K562 (cell line): Measurements from ENCODE around the gene SLK. TPM values are rescaled to one million over a fixed set of nuclear protein-coding genes. Genes with fewer than 3 reads are reported as not detected.

Experiments
- ETS2 ChIP-seq: IDR thresholded peaks from 2 replicates; pipeline ENCODE4 v1.6.1; 2016; ENCODE audit warnings: borderline replicate concordance, missing genetic modification characterization, mild to moderate bottlenecking, moderate library complexity, missing compliant biosample characterization; ENCODE audit not compliant: poor library complexity, severe bottlenecking
- HDAC2 ChIP-seq: fragments of 450-650 bp; IDR thresholded peaks from 2 replicates; pipeline ENCODE4 v1.6.1; 2016; ENCODE audit warnings: mild to moderate bottlenecking
- POLR2B ChIP-seq: fragments of 450-650 bp; IDR thresholded peaks from 2 replicates; pipeline ENCODE4 v1.6.1; 2018; ENCODE audit warnings: low read depth; ENCODE audit not compliant: partially characterized antibody
- RBBP5 ChIP-seq: fragments of 200-600 bp; sonication (generic); IDR thresholded peaks from 2 replicates; pipeline ENCODE4 v1.6.1; 2012; ENCODE audit warnings: borderline replicate concordance, mild to moderate bottlenecking, low read length, control low read depth, inconsistent platforms; ENCODE audit not compliant: insufficient read depth, poor library complexity, severe bottlenecking
- TAF15 ChIP-seq: fragments of 200-400 bp; formaldehyde crosslinking; IDR thresholded peaks from 2 replicates; pipeline ENCODE4 v1.6.1; 2017; ENCODE audit warnings: mild to moderate bottlenecking, low read depth, low read length, moderate library complexity
- YBX1 ChIP-seq: fragments of 450-650 bp; IDR thresholded peaks from 2 replicates; pipeline ENCODE4 v1.7.1; 2016; ENCODE audit warnings: mild to moderate bottlenecking
- ZNF445 ChIP-seq: fragments of 250-450 bp; sonication (Bioruptor Pico); IDR thresholded peaks from 2 replicates; pipeline ENCODE4 v1.4.0; 2020; ENCODE audit warnings: low read depth, mild to moderate bottlenecking, moderate library complexity
- polyA plus RNA-seq, 8 experiments: library from polyadenylated mRNA; depleted of rRNA in 4 of 8; stranded (reverse) in 5 of 8; unstranded in 3 of 8; fragments of >200 nt; fragmentation: Nextera tagmentation in 2 of 8; fragmentation: Illumina TruSeq in 1 of 8; extraction: Ambion mirVana in 2 of 8; extraction: Trizol in 1 of 8; gene quantifications; 2 replicates each; pipeline versions ENCODE4 v1.2.1 to v1.2.3, GENCODE V29; 2011 to 2014; ENCODE audit warnings: inconsistent platforms in 1 of 8, missing spikeins in 1 of 8
- total RNA-seq, 7 experiments: library from RNA; depleted of rRNA in 6 of 7; stranded (reverse); fragments of >200 nt in 6 of 7; fragmentation: Illumina TruSeq in 2 of 7; extraction: Trizol in 2 of 7; gene quantifications; 2 replicates each; pipeline versions ENCODE4 v1.2.1 to v1.2.3, GENCODE V29; 2011 to 2021; ENCODE audit warnings: low replicate concordance in 1 of 7
- TF ChIP-seq, protein P1 (sequence below): fragments of 250-450 bp; sonication (Bioruptor Pico); IDR thresholded peaks from 2 replicates; pipeline ENCODE4 v1.4.0; 2020; ENCODE audit warnings: mild to moderate bottlenecking, moderate library complexity
- TF ChIP-seq, protein P2 (sequence below): fragments of 450-650 bp; formaldehyde crosslinking; conservative IDR thresholded peaks from 2 replicates; pipeline ENCODE4 v1.4.0; 2022; ENCODE audit warnings: mild to moderate bottlenecking, missing genetic modification characterization
- TF ChIP-seq, protein P3 (sequence below): fragments of 250-450 bp; sonication (Bioruptor Pico); IDR thresholded peaks from 2 replicates; pipeline ENCODE4 v1.8.0; 2021; ENCODE audit warnings: moderate library complexity, mild to moderate bottlenecking, inconsistent platforms
- TF ChIP-seq, protein P4 (sequence below), 2 experiments: IDR thresholded peaks in 1 of 2; conservative IDR thresholded peaks in 1 of 2; 2 replicates each; pipeline ENCODE4 v1.6.1; 2016; ENCODE audit warnings: low read depth in 2 of 2, mild to moderate bottlenecking in 1 of 2, missing compliant biosample characterization in 1 of 2, missing genetic modification characterization in 1 of 2, moderate library complexity in 1 of 2
- TF ChIP-seq, protein P5 (sequence below): fragments of 450-650 bp; IDR thresholded peaks from 2 replicates; pipeline ENCODE4 v1.6.1; 2016; ENCODE audit warnings: missing biosample characterization, missing genetic modification characterization
- TF ChIP-seq, protein P6 (sequence below): fragments of 250-450 bp; sonication (Bioruptor Pico); IDR thresholded peaks from 2 replicates; pipeline ENCODE4 v1.8.0; 2022; ENCODE audit warnings: inconsistent platforms, mild to moderate bottlenecking, moderate library complexity, borderline replicate concordance

Gene SLK
- total and polyA plus RNA-seq, 9 of the 15 experiments (the other 6 are each of a cell fraction or from before 2014, with no cell fraction given), result 8.2 to 40.0 (median 23.4) TPM

DNA sequence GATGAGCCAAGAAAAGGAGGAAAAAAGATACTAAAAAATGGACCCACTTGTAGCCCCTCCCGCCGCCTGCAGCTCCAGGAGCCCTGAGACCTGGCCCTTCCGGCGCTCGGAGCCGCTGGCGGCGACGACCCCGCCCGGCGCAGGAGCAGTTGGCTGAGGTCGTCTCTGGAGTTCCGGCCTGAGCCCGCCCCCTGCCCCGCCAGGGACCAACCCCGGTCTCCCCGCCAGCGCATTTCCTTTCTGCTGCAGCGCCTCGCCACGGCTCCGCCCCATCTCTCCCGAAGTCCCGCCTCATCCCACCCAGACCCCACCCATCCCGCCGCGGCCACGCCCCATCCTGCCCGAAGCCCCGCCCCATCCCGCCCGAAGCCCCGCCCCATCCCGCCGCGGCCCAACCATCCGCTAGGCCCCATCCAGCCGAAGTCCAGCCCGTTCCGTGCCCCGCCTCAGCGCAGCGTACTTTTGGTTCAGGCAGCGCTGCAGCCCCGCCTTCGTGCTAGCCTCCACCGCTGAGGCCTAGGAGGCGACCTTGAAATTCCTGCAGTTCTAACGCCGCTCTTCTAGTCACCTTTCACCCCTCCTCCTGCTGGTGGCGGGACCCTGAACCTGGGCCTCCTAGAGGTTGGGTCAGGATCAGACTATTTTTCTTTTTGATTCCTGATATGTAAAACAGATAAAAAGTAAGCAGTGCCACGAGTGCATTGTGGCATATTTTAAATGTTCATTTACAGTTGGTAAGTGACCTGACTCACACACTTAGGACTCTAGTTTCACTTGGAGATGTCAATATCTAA lies 48.7 kb upstream of the SLK start, which contains the start of gene STN1 (continued):
- TF ChIP-seq, protein P1, sequence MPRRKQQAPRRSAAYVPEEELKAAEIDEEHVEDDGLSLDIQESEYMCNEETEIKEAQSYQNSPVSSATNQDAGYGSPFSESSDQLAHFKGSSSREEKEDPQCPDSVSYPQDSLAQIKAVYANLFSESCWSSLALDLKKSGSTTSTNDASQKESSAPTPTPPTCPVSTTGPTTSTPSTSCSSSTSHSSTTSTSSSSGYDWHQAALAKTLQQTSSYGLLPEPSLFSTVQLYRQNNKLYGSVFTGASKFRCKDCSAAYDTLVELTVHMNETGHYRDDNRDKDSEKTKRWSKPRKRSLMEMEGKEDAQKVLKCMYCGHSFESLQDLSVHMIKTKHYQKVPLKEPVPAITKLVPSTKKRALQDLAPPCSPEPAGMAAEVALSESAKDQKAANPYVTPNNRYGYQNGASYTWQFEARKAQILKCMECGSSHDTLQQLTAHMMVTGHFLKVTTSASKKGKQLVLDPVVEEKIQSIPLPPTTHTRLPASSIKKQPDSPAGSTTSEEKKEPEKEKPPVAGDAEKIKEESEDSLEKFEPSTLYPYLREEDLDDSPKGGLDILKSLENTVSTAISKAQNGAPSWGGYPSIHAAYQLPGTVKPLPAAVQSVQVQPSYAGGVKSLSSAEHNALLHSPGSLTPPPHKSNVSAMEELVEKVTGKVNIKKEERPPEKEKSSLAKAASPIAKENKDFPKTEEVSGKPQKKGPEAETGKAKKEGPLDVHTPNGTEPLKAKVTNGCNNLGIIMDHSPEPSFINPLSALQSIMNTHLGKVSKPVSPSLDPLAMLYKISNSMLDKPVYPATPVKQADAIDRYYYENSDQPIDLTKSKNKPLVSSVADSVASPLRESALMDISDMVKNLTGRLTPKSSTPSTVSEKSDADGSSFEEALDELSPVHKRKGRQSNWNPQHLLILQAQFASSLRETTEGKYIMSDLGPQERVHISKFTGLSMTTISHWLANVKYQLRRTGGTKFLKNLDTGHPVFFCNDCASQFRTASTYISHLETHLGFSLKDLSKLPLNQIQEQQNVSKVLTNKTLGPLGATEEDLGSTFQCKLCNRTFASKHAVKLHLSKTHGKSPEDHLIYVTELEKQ (CRISPR knock-in tag), result no peak
- TF ChIP-seq, protein P2, sequence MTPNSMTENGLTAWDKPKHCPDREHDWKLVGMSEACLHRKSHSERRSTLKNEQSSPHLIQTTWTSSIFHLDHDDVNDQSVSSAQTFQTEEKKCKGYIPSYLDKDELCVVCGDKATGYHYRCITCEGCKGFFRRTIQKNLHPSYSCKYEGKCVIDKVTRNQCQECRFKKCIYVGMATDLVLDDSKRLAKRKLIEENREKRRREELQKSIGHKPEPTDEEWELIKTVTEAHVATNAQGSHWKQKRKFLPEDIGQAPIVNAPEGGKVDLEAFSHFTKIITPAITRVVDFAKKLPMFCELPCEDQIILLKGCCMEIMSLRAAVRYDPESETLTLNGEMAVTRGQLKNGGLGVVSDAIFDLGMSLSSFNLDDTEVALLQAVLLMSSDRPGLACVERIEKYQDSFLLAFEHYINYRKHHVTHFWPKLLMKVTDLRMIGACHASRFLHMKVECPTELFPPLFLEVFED (CRISPR knock-in tag), result no peak
- TF ChIP-seq, protein P3, sequence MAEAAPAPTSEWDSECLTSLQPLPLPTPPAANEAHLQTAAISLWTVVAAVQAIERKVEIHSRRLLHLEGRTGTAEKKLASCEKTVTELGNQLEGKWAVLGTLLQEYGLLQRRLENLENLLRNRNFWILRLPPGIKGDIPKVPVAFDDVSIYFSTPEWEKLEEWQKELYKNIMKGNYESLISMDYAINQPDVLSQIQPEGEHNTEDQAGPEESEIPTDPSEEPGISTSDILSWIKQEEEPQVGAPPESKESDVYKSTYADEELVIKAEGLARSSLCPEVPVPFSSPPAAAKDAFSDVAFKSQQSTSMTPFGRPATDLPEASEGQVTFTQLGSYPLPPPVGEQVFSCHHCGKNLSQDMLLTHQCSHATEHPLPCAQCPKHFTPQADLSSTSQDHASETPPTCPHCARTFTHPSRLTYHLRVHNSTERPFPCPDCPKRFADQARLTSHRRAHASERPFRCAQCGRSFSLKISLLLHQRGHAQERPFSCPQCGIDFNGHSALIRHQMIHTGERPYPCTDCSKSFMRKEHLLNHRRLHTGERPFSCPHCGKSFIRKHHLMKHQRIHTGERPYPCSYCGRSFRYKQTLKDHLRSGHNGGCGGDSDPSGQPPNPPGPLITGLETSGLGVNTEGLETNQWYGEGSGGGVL, result no peak
- TF ChIP-seq ZNF445 (no peak), HDAC2 (no peak), RBBP5 (peak; percentile 17), POLR2B (peak; percentile 78), ETS2 (tag) (no peak), YBX1 (no peak), TAF15 (no peak)
- TF ChIP-seq, protein P4, sequence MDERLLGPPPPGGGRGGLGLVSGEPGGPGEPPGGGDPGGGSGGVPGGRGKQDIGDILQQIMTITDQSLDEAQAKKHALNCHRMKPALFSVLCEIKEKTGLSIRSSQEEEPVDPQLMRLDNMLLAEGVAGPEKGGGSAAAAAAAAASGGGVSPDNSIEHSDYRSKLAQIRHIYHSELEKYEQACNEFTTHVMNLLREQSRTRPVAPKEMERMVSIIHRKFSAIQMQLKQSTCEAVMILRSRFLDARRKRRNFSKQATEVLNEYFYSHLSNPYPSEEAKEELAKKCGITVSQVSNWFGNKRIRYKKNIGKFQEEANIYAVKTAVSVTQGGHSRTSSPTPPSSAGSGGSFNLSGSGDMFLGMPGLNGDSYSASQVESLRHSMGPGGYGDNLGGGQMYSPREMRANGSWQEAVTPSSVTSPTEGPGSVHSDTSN (CRISPR knock-in tag; IDR thresholded peaks at IDR 0.05; ENCODE audit: low read depth), result no peak
- TF ChIP-seq, protein P4 (tag; conservative IDR thresholded peaks at IDR 0.05; ENCODE audit: low read depth), result no peak
- TF ChIP-seq, protein P5, sequence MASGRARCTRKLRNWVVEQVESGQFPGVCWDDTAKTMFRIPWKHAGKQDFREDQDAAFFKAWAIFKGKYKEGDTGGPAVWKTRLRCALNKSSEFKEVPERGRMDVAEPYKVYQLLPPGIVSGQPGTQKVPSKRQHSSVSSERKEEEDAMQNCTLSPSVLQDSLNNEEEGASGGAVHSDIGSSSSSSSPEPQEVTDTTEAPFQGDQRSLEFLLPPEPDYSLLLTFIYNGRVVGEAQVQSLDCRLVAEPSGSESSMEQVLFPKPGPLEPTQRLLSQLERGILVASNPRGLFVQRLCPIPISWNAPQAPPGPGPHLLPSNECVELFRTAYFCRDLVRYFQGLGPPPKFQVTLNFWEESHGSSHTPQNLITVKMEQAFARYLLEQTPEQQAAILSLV (tag), result no peak
- TF ChIP-seq, protein P6, sequence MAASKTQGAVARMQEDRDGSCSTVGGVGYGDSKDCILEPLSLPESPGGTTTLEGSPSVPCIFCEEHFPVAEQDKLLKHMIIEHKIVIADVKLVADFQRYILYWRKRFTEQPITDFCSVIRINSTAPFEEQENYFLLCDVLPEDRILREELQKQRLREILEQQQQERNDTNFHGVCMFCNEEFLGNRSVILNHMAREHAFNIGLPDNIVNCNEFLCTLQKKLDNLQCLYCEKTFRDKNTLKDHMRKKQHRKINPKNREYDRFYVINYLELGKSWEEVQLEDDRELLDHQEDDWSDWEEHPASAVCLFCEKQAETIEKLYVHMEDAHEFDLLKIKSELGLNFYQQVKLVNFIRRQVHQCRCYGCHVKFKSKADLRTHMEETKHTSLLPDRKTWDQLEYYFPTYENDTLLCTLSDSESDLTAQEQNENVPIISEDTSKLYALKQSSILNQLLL, result no peak
